ENCODE results near the gene CXCL3. TPM values are rescaled to one million over a fixed set of nuclear protein-coding genes. Genes with fewer than 3 reads are reported as not detected.

Gene CXCL3
- total and polyA plus RNA-seq, 10 of the 15 experiments (the other 5 are each of a cell fraction or from before 2014, with no cell fraction given) = not detected

DNA sequence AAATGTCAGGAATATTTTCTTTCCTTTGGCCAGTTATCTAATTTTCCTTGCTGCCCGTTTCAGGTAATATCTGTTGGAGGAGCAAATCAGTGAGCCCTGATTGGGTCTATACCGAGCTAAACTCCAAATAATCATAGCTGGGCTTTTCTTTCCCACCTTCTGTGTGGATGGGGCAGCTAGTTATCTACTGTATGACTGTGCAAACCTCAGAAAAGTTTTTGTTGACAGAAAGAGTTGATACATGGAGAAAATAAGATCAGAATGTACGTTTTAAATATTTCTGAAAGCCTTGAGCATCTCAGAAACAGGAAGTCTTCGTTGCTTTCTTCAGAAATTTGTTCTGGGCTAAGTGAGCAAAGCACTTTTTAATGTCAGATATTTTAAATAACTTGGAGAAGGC is 33.8 kb downstream of the CXCL3 start:
- Histone ChIP-seq H3K4me3 (no peak overlapping the region), H3K79me2 (ENCODE audit: control insufficient read depth, insufficient read depth, low read length) (no peaks in the 10 kb centered on the region), H3K36me3 (ENCODE audit: control insufficient read depth in 2 of 2, insufficient read depth in 2 of 2, low read length in 1 of 2) (no peaks in the 10 kb centered on the region), H3K4me1 (ENCODE audit: control insufficient read depth, insufficient read depth, low read length) (no peaks in the 10 kb centered on the region), H3K9me3 (replicated peaks; ENCODE audit: control insufficient read depth, insufficient read depth, low read length) (no peaks in the 10 kb centered on the region), H3K27ac (ENCODE audit: control insufficient read depth, insufficient read depth) (no peak overlapping the region), H3K27me3 (replicated peaks in 1 of 2; ENCODE audit: control insufficient read depth in 2 of 2, insufficient read depth in 2 of 2, low read length in 1 of 2) (no peaks in the 10 kb centered on the region; a peak in 1 of 4 replicates), H2AFZ (ENCODE audit: control insufficient read depth, low read depth, low read length) (no peak overlapping the region), H4K20me1 (ENCODE audit: control insufficient read depth, insufficient read depth) (no peaks in the 10 kb centered on the region), H3K4me2 (ENCODE audit: control insufficient read depth, insufficient read depth) (no peak overlapping the region), H3K9ac (ENCODE audit: control insufficient read depth, insufficient read depth, low read length) (no peak overlapping the region)
- ChIA-PET SMC1A (ENCODE audit: uncharacterized antibody, unreplicated experiment) (no interaction called here), POLR2A (no interaction called here), RAD21 (ENCODE audit: unreplicated experiment) (no interaction called here), CTCF (no interaction called here)
- no peak for FAIRE-seq
- no peak for ATAC-seq
- in situ Hi-C loops (cut with MboI) (no loop called here), intact Hi-C loops (cut with micrococcal nuclease; ENCODE audit: unreplicated experiment) (no loop called here)
- DNase-seq (ENCODE audit: low read depth, low spot score) = no peak
- TF ChIP-seq RCOR1 (conservative IDR thresholded peaks at IDR 0.05; ENCODE audit: low read depth, low read length) (no peak), CREM (IDR thresholded peaks at IDR 0.05; ENCODE audit: low read depth) (no peak), TAF1 (IDR thresholded peaks at IDR 0.05; ENCODE audit: borderline replicate concordance, low read depth, low read length) (no peak)
- TF ChIP-seq, protein P1, sequence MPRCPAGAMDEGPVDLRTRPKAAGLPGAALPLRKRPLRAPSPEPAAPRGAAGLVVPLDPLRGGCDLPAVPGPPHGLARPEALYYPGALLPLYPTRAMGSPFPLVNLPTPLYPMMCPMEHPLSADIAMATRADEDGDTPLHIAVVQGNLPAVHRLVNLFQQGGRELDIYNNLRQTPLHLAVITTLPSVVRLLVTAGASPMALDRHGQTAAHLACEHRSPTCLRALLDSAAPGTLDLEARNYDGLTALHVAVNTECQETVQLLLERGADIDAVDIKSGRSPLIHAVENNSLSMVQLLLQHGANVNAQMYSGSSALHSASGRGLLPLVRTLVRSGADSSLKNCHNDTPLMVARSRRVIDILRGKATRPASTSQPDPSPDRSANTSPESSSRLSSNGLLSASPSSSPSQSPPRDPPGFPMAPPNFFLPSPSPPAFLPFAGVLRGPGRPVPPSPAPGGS (IDR thresholded peaks at IDR 0.05; ENCODE audit: borderline replicate concordance, insufficient read depth, low read depth, low read length, poor library complexity, severe bottlenecking) = no peak
- TF ChIP-seq, protein P2, sequence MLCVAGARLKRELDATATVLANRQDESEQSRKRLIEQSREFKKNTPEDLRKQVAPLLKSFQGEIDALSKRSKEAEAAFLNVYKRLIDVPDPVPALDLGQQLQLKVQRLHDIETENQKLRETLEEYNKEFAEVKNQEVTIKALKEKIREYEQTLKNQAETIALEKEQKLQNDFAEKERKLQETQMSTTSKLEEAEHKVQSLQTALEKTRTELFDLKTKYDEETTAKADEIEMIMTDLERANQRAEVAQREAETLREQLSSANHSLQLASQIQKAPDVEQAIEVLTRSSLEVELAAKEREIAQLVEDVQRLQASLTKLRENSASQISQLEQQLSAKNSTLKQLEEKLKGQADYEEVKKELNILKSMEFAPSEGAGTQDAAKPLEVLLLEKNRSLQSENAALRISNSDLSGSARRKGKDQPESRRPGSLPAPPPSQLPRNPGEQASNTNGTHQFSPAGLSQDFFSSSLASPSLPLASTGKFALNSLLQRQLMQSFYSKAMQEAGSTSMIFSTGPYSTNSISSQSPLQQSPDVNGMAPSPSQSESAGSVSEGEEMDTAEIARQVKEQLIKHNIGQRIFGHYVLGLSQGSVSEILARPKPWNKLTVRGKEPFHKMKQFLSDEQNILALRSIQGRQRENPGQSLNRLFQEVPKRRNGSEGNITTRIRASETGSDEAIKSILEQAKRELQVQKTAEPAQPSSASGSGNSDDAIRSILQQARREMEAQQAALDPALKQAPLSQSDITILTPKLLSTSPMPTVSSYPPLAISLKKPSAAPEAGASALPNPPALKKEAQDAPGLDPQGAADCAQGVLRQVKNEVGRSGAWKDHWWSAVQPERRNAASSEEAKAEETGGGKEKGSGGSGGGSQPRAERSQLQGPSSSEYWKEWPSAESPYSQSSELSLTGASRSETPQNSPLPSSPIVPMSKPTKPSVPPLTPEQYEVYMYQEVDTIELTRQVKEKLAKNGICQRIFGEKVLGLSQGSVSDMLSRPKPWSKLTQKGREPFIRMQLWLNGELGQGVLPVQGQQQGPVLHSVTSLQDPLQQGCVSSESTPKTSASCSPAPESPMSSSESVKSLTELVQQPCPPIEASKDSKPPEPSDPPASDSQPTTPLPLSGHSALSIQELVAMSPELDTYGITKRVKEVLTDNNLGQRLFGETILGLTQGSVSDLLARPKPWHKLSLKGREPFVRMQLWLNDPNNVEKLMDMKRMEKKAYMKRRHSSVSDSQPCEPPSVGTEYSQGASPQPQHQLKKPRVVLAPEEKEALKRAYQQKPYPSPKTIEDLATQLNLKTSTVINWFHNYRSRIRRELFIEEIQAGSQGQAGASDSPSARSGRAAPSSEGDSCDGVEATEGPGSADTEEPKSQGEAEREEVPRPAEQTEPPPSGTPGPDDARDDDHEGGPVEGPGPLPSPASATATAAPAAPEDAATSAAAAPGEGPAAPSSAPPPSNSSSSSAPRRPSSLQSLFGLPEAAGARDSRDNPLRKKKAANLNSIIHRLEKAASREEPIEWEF (IDR thresholded peaks at IDR 0.05; ENCODE audit: insufficient replicate concordance, low read depth, low read length) = no peak
- TF ChIP-seq, protein P3, sequence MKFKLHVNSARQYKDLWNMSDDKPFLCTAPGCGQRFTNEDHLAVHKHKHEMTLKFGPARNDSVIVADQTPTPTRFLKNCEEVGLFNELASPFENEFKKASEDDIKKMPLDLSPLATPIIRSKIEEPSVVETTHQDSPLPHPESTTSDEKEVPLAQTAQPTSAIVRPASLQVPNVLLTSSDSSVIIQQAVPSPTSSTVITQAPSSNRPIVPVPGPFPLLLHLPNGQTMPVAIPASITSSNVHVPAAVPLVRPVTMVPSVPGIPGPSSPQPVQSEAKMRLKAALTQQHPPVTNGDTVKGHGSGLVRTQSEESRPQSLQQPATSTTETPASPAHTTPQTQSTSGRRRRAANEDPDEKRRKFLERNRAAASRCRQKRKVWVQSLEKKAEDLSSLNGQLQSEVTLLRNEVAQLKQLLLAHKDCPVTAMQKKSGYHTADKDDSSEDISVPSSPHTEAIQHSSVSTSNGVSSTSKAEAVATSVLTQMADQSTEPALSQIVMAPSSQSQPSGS (IDR thresholded peaks at IDR 0.05; ENCODE audit: low read length) = no peak
- TF ChIP-seq, protein P4, sequence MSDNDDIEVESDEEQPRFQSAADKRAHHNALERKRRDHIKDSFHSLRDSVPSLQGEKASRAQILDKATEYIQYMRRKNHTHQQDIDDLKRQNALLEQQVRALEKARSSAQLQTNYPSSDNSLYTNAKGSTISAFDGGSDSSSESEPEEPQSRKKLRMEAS (IDR thresholded peaks at IDR 0.05; ENCODE audit: low read depth, low read length) = no peak
- no TSS peak for BruUV-seq (replicated peaks)
- 2% methylated on average over 4 of the region's 4 CpGs for WGBS (ENCODE audit: insufficient coverage, insufficient replicate concordance, low lambda C conversion rate, missing lambda C conversion rate)
